GM12801 (cell line): ENCODE data around the gene B3GNT3.

ENCODE experiments used
- CTCF ChIP-seq: IDR thresholded peaks from one replicate; pipeline ENCODE4 v1.5.1; 2011; ENCODE audit warnings: control low read depth; ENCODE audit not compliant: insufficient read length; ENCODE audit errors: extremely low read depth

The B3GNT3 gene

GRCh38 chr19:17772172-17772571, 22.8 kb upstream of the B3GNT3 start:
- no peak for TF ChIP-seq CTCF

GRCh38 chr19:17775245-17775927, 19.6 kb upstream of the B3GNT3 start:
- TF ChIP-seq CTCF, result no peak

GRCh38 chr19:17775991-17776803, 18.7 kb upstream of the B3GNT3 start:
- no peak for TF ChIP-seq CTCF

- no peak for TF ChIP-seq CTCF
Observed at GRCh38 chr19:17778251-17778967, 16.5 kb upstream of the B3GNT3 start.

GRCh38 chr19:17778968-17779929, 15.7 kb upstream of the B3GNT3 start:
- TF ChIP-seq CTCF, result no peak

- TF ChIP-seq CTCF, result no peak
Observed at GRCh38 chr19:17780781-17781180, 14.2 kb upstream of the B3GNT3 start.
